Stimulated activated CD8-positive, alpha-beta memory T cell treated with anti-CD3 and anti-CD28 coated beads, Interleukin-7, amount 100 ng/mL, for 48 hours (primary cell): ENCODE results near the gene TSEN2.
"Not testable (repeated sequence)": the region's sequence is repeated elsewhere in the genome, so short reads cannot be mapped to it uniquely, and the experiment has no call there.

ENCODE experiments used
- DNase-seq, 2 donors: peaks; one replicate each; pipeline ENCODE4 v3.0.0-alpha.2; 2020; ENCODE audit warnings: low read depth in 1 of 2; ENCODE audit errors: extremely low read depth in 1 of 2

The TSEN2 gene

GRCh38 chr3:12451960-12452359 is 32.3 kb upstream of the TSEN2 start:
- DNase-seq, result no peak

GRCh38 chr3:12452361-12453330 is 31.6 kb upstream of the TSEN2 start:
- DNase-seq, result no peak

GRCh38 chr3:12454076-12454815 is 30.0 kb upstream of the TSEN2 start:
- DNase-seq, result no peak

GRCh38 chr3:12454816-12455121 is 29.5 kb upstream of the TSEN2 start:
- no peak for DNase-seq

GRCh38 chr3:12455740-12456139 is 28.5 kb upstream of the TSEN2 start:
- no peak for DNase-seq

- DNase-seq, result no peak
Measured at GRCh38 chr3:12456441-12456840, 27.8 kb upstream of the TSEN2 start.

- DNase-seq, result not testable (repeated sequence)
Measured at GRCh38 chr3:12457380-12457779, 26.9 kb upstream of the TSEN2 start.

GRCh38 chr3:12458901-12459300 is 25.4 kb upstream of the TSEN2 start:
- no peak for DNase-seq

- DNase-seq, result no peak
Measured at GRCh38 chr3:12460127-12460526, 24.2 kb upstream of the TSEN2 start.

GRCh38 chr3:12461097-12461649 is 23.1 kb upstream of the TSEN2 start:
- no peak for DNase-seq

GRCh38 chr3:12462159-12462947 is 21.9 kb upstream of the TSEN2 start:
- DNase-seq, result no peak

- no peak for DNase-seq
Measured at GRCh38 chr3:12463686-12464085, 20.6 kb upstream of the TSEN2 start.

- DNase-seq, result no peak
Measured at GRCh38 chr3:12464181-12464580, 20.1 kb upstream of the TSEN2 start.

- DNase-seq, result no peak
Measured at GRCh38 chr3:12465151-12465835, 19.0 kb upstream of the TSEN2 start.

GRCh38 chr3:12465836-12466225 is 18.4 kb upstream of the TSEN2 start:
- DNase-seq, result no peak

- no peak for DNase-seq
Measured at GRCh38 chr3:12467746-12468145, 16.5 kb upstream of the TSEN2 start.

GRCh38 chr3:12468276-12468675 is 16.0 kb upstream of the TSEN2 start:
- DNase-seq, result no peak

- no peak for DNase-seq
Measured at GRCh38 chr3:12468757-12469156, 15.5 kb upstream of the TSEN2 start.

GRCh38 chr3:12469222-12469621 is 15.1 kb upstream of the TSEN2 start:
- DNase-seq, result not testable (repeated sequence)

GRCh38 chr3:12470111-12470510 is 14.2 kb upstream of the TSEN2 start:
- no peak for DNase-seq
